Loucy (cell line): ENCODE data around the gene INAFM2.
A peak's percentile ranks its signal among the peaks of the same experiment; 100 is the strongest.

ENCODE experiments used
- EZH2phosphoT487 ChIP-seq: fragments of 200-600 bp; IDR thresholded peaks from 2 replicates; pipeline ENCODE4 v1.6.1; 2018; ENCODE audit warnings: antibody characterized with exemption, mild to moderate bottlenecking, moderate library complexity, borderline replicate concordance
- TF ChIP-seq, protein P1 (sequence below): fragments of 200-600 bp; sonication (generic); conservative IDR thresholded peaks from 2 replicates; pipeline ENCODE4 v1.5.1; 2014; ENCODE audit warnings: mild to moderate bottlenecking, antibody characterized with exemption, low read length

DNA sequence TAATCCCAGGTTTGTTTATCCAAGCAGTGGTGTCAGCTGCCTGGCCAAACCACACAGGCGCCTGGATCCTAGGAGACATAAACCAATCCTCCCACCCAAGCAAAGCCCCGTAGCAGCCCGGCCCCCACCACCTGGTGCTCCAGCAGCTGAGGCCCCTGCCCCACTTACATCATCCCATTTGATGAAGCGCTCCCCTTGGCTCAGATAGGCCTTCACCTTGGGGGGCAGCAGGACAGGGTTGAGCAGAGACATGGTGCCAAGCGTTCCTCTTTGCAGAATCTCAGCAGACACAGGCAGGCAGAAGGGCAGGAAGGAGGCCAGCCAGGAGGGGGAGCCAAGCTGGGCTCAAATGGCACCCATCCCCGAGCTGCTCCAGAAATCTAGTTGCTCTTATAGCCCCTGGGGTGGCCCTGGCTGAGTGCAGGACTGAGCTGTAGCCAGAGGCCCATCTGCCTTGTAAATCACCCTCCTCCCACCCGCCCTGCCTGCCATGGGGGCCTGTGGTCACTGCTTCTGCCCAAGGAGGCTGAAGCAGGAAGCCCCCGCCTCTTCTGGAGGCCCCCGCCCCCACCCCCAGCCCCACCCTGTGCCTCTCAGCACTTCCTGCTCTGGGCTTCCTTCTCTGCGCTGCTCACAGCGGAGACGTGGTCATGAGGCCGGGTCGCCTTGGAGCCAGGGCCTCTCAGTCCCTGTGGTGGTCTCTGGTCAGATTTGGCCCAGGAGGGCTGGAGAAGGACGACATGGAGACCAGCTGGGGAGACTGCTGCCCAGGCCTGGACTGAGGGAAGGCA is 15.9 kb upstream of the INAFM2 start, which contains the start of gene PLCB2:
- TF ChIP-seq, protein P1, sequence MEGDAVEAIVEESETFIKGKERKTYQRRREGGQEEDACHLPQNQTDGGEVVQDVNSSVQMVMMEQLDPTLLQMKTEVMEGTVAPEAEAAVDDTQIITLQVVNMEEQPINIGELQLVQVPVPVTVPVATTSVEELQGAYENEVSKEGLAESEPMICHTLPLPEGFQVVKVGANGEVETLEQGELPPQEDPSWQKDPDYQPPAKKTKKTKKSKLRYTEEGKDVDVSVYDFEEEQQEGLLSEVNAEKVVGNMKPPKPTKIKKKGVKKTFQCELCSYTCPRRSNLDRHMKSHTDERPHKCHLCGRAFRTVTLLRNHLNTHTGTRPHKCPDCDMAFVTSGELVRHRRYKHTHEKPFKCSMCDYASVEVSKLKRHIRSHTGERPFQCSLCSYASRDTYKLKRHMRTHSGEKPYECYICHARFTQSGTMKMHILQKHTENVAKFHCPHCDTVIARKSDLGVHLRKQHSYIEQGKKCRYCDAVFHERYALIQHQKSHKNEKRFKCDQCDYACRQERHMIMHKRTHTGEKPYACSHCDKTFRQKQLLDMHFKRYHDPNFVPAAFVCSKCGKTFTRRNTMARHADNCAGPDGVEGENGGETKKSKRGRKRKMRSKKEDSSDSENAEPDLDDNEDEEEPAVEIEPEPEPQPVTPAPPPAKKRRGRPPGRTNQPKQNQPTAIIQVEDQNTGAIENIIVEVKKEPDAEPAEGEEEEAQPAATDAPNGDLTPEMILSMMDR = peak; percentile 53
- TF ChIP-seq EZH2phosphoT487 = no peak
